Suprapubic skin (tissue), 4 donors: Measurements from ENCODE around the gene FYN. TPM values are rescaled to one million over a fixed set of nuclear protein-coding genes. Genes with fewer than 3 reads are reported as not detected.

ENCODE experiments used
- DNase-seq, 2 donors: peaks; one replicate each; pipeline ENCODE4 v3.0.0-alpha.2; 2019; ENCODE audit warnings: low spot score in 2 of 2
- H3K27ac ChIP-seq: fragments of 200-600 bp; sonication (generic); one replicate; pipeline ENCODE4 v1.5.1; 2019
- H3K27me3 ChIP-seq: fragments of 200-600 bp; sonication (generic); one replicate; pipeline ENCODE4 v1.5.1; 2019
- H3K36me3 ChIP-seq: fragments of 200-600 bp; sonication (generic); one replicate; pipeline ENCODE4 v1.5.1; 2019
- H3K4me1 ChIP-seq: fragments of 200-600 bp; sonication (generic); one replicate; pipeline ENCODE4 v1.5.1; 2019
- H3K4me3 ChIP-seq: fragments of 200-600 bp; sonication (generic); one replicate; pipeline ENCODE4 v1.5.1; 2019; ENCODE audit warnings: mild to moderate bottlenecking
- H3K9me3 ChIP-seq: fragments of 200-600 bp; sonication (generic); one replicate; pipeline ENCODE4 v1.5.1; 2019
- EP300 ChIP-seq: sonication (generic); formaldehyde crosslinking; IDR thresholded peaks from one replicate; pipeline ENCODE4 v1.6.1; 2017; ENCODE audit warnings: antibody characterized with exemption
- POLR2A ChIP-seq, 2 donors: fragments of 450-650 bp; IDR thresholded peaks; one replicate each; pipeline ENCODE4 v1.6.1; 2017; ENCODE audit warnings: antibody characterized with exemption in 2 of 2, mild to moderate bottlenecking in 2 of 2, moderate library complexity in 2 of 2
- POLR2AphosphoS5 ChIP-seq, 3 donors: sonication (generic); formaldehyde crosslinking; IDR thresholded peaks; one replicate each; pipeline ENCODE4 v1.6.1; 2017; ENCODE audit warnings: antibody characterized with exemption in 3 of 3
- WGBS: methylation state at CpG from one replicate; pipeline ENCODE4 v1.1.5; 2018; 5-methylcytosine and 5-hydroxymethylcytosine counted together
- total RNA-seq, 4 donors: library from RNA; depleted of rRNA; stranded (reverse); fragments of >200 nt; gene quantifications; one replicate each; pipeline ENCODE4 v1.1.0, GENCODE V29; 2016
- TF ChIP-seq, protein P1 (sequence below), 2 donors: fragments of 200-600 bp in 1 of 2; fragments of 450-650 bp in 1 of 2; sonication (generic) in 1 of 2; IDR thresholded peaks; one replicate each; pipeline ENCODE4 v1.5.1; 2016 to 2019; ENCODE audit warnings: antibody characterized with exemption in 2 of 2, mild to moderate bottlenecking in 1 of 2, moderate library complexity in 1 of 2

Gene FYN
- total RNA-seq, 4 donors from 2014 or later: 36.6 to 89.6 (median 67.3) TPM

DNA sequence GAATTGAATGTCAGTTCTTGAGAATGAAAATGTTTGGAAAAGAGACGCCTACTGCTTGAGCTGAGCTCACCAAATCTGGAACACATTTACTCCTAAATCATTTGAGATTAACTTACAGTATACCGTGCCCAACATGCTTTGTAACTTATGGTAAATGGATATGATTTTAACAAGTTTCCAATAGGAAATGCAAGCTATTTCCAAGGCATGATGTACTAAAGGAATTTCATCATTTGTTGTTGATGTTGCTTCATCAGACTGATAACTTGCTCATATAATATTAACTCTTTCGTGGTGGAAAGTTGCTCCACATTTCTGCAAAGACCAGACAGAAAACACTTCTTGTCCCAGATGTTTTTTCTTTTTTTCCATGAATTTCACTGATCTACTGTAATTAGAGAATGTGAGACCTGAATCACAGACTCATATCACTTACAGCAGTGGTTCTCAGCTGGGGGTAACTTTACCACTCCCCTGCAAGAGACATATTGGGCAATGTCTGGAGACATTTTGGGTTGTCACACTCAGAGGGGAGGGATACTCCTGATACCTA is 151.0 kb downstream of the FYN start:
- Histone ChIP-seq H3K27ac (peak overlapping the region; percentile 71), H3K9me3 (no peaks in the 10 kb centered on the region), H3K4me3 (no peak overlapping the region), H3K4me1 (peaks cover 47% of the 10 kb centered on the region), H3K27me3 (no peaks in the 10 kb centered on the region), H3K36me3 (peaks cover 11% of the 10 kb centered on the region)
- TF ChIP-seq POLR2A (IDR thresholded peaks at IDR 0.05) (no peak), EP300 (no peak), POLR2AphosphoS5 (IDR thresholded peaks at IDR 0.05) (peak in 1 of 3 donors; percentile 43)
- DNase-seq: no peak
- 45% methylated on average over 3 of the region's 3 CpGs for WGBS

DNA sequence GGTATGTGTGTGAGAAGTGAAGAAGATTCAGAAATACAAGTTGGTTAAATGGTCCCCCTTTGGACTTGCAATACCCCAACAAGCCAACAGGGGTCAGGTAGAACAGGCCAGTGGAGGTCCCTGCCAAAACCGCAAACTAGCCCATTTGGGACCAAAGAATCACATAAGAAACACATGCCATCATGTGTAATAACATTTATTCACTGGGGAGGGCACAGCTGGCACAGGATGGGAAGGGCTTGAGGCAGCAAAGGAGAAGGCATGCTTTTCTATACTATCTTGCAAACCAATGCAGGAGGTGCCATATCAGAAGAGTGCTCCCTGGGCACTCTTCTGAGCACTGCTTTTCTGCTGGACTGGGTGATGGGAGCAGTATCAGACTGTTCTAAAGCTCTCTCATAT is 151.5 kb downstream of the FYN start:
- TF ChIP-seq EP300: no peak
- TF ChIP-seq, protein P1, sequence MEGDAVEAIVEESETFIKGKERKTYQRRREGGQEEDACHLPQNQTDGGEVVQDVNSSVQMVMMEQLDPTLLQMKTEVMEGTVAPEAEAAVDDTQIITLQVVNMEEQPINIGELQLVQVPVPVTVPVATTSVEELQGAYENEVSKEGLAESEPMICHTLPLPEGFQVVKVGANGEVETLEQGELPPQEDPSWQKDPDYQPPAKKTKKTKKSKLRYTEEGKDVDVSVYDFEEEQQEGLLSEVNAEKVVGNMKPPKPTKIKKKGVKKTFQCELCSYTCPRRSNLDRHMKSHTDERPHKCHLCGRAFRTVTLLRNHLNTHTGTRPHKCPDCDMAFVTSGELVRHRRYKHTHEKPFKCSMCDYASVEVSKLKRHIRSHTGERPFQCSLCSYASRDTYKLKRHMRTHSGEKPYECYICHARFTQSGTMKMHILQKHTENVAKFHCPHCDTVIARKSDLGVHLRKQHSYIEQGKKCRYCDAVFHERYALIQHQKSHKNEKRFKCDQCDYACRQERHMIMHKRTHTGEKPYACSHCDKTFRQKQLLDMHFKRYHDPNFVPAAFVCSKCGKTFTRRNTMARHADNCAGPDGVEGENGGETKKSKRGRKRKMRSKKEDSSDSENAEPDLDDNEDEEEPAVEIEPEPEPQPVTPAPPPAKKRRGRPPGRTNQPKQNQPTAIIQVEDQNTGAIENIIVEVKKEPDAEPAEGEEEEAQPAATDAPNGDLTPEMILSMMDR (IDR thresholded peaks at IDR 0.05): peak; percentile 39 to 43
- TF ChIP-seq POLR2AphosphoS5 (IDR thresholded peaks at IDR 0.05): peak in 1 of 3 donors; percentile 14
- Histone ChIP-seq H3K4me3 (no peak overlapping the region), H3K36me3 (peaks cover 11% of the 10 kb centered on the region), H3K27ac (peak overlapping the region; percentile 71), H3K27me3 (no peaks in the 10 kb centered on the region), H3K9me3 (no peaks in the 10 kb centered on the region), H3K4me1 (peaks cover 47% of the 10 kb centered on the region)
- 64% methylated on average over 1 of the region's 1 CpG for WGBS
- no peak for DNase-seq

DNA sequence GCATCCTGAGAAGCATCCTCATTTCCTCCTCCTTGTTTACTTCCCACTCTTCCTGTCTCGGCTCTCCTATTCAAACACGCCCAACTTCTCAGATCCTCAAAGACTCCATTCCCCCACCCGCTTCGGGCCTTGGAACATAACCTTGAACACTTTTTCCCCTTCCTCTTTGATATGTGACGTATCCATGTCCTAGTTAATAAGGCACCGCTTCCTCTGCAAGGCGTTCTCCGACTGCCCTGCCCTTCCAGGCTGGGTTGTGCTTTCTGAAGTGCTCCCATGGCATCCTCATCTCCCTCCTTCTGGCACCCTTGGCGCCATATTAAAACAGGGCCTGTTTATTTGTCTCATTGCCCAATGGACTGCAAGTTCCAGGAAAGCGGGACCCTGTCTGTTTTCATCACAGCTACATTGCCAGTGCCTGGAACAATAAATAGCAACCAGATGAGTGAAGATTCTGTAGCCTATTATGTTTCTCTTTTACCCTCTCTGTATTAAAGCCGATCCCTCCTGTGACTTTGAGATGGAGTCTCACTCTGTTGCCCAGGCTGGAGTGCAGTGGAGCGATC is 152.2 kb downstream of the FYN start:
- H3K27ac ChIP-seq: peak overlapping the region; percentile 71
- H3K4me1 ChIP-seq: peaks cover 47% of the 10 kb centered on the region
- H3K4me3 ChIP-seq: no peak overlapping the region
- no peak for DNase-seq
- peak in 1 of 3 donors; percentile 71 for TF ChIP-seq POLR2AphosphoS5 (IDR thresholded peaks at IDR 0.05)
- no peak for TF ChIP-seq EP300
- TF ChIP-seq POLR2A (IDR thresholded peaks at IDR 0.05): no peak
- 65% methylated on average over 12 of the region's 12 CpGs for WGBS
- no peaks in the 10 kb centered on the region for H3K9me3 ChIP-seq
- H3K36me3 ChIP-seq: peaks cover 11% of the 10 kb centered on the region
- H3K27me3 ChIP-seq: no peaks in the 10 kb centered on the region

GRCh38 chr6:111718990-111719389 is 154.3 kb downstream of the FYN start:
- no peak for DNase-seq
- 49% methylated on average over 3 of the region's 3 CpGs for WGBS
- H3K27me3 ChIP-seq: no peaks in the 10 kb centered on the region

DNA sequence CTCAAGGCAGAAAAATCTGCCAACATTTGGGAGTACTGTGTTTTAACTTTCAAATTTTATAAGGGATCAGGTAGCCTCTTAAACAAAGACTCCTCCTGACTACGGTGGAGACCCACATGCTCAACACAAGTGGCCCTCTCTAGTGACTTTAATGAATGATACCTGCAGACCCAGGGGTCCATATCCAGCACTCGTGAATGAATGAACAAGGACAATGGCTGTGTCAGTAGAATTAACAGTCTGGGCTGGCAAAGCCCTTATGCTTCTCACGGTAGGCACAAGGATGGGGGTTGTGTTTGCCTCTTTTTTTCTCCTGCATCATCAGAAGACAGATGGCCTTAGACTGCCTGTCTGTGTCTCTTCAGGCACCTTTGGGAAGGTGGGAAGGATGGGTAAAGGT is 154.9 kb downstream of the FYN start:
- Histone ChIP-seq H3K9me3 (no peaks in the 10 kb centered on the region), H3K4me1 (peaks cover 23% of the 10 kb centered on the region), H3K27ac (peak overlapping the region; percentile 42), H3K36me3 (peaks cover 11% of the 10 kb centered on the region), H3K4me3 (no peak overlapping the region), H3K27me3 (no peaks in the 10 kb centered on the region)
- WGBS: 87% methylated on average over 3 of the region's 3 CpGs
- no peak for DNase-seq
- TF ChIP-seq, protein P1 (IDR thresholded peaks at IDR 0.05): no peak
- TF ChIP-seq EP300 (no peak), POLR2A (IDR thresholded peaks at IDR 0.05) (no peak), POLR2AphosphoS5 (IDR thresholded peaks at IDR 0.05) (no peak)

More at GRCh38 chr6:111718990-111719389, 154.3 kb downstream of the FYN start:
- TF ChIP-seq POLR2A (IDR thresholded peaks at IDR 0.05): no peak
- no peak for TF ChIP-seq EP300
- TF ChIP-seq, protein P1 (IDR thresholded peaks at IDR 0.05): no peak
- no peak for TF ChIP-seq POLR2AphosphoS5 (IDR thresholded peaks at IDR 0.05)
- H3K9me3 ChIP-seq: no peaks in the 10 kb centered on the region
- H3K4me3 ChIP-seq: no peak overlapping the region
- peaks cover 11% of the 10 kb centered on the region for H3K36me3 ChIP-seq
- H3K27ac ChIP-seq: peak overlapping the region; percentile 0
- H3K4me1 ChIP-seq: peaks cover 30% of the 10 kb centered on the region

GRCh38 chr6:111717621-111718020 is 155.6 kb downstream of the FYN start:
- WGBS: 93% methylated on average over 4 of the region's 4 CpGs
- no peak for DNase-seq
- H3K27me3 ChIP-seq: no peaks in the 10 kb centered on the region
- no peak overlapping the region for H3K27ac ChIP-seq
- H3K4me1 ChIP-seq: peaks cover 19% of the 10 kb centered on the region
- TF ChIP-seq, protein P1 (IDR thresholded peaks at IDR 0.05): no peak
- no peak for TF ChIP-seq EP300
- TF ChIP-seq POLR2A (IDR thresholded peaks at IDR 0.05): no peak
- TF ChIP-seq POLR2AphosphoS5 (IDR thresholded peaks at IDR 0.05): no peak
- H3K4me3 ChIP-seq: no peak overlapping the region
- H3K36me3 ChIP-seq: peaks cover 11% of the 10 kb centered on the region
- no peaks in the 10 kb centered on the region for H3K9me3 ChIP-seq
